Hepatic stellate cell (primary cell): Measurements from ENCODE around the gene CCL4.
A peak's percentile ranks its signal among the peaks of the same experiment; 100 is the strongest.

Experiments used
- DNase-seq: peaks from one replicate; pipeline ENCODE4 v3.0.0; 2011; ENCODE audit warnings: low spot score

Gene CCL4

GRCh38 chr17:36144981-36145729, 41.5 kb downstream of the CCL4 start:
- no peak for DNase-seq

GRCh38 chr17:36147601-36148000, 44.0 kb downstream of the CCL4 start:
- DNase-seq: no peak

- peak; percentile 73 for DNase-seq
These were observed 45.1 kb downstream of the CCL4 start for GRCh38 chr17:36148559-36149295.

- peak; percentile 45 for DNase-seq
These were observed 45.7 kb downstream of the CCL4 start for GRCh38 chr17:36149296-36149820.

- DNase-seq: no peak
These were observed 48.4 kb downstream of the CCL4 start for GRCh38 chr17:36151891-36152638.

- no peak for DNase-seq
These were observed 49.1 kb downstream of the CCL4 start for GRCh38 chr17:36152639-36153120.

GRCh38 chr17:36153895-36154610, 50.4 kb downstream of the CCL4 start:
- DNase-seq: no peak
